Endometrial microvascular endothelial cells (primary cell): ENCODE results near the gene PELI2. TPM values are rescaled to one million over a fixed set of nuclear protein-coding genes. Genes with fewer than 3 reads are reported as not detected.

Source experiments
- in situ Hi-C: cut with HindIII; loops from 2 replicates; pipeline ENCODE4 v1.10.0; 2017; ENCODE audit warnings: low sequenced_read_pairs, low pct_unique_long_range_greater_than_20kb; ENCODE audit errors: inconsistent ontology term
- total RNA-seq: library from RNA; depleted of rRNA; stranded (reverse); fragments of >200 nt; gene quantifications from one replicate; pipeline ENCODE4 v1.2.3, GENCODE V29; 2015; ENCODE audit errors: inconsistent ontology term

The PELI2 gene
- total RNA-seq, 1 donor from 2014 or later = 11.9 TPM

GRCh38 chr14:56136571-56137452 is 18.6 kb downstream of the PELI2 start:
- in situ Hi-C loops = no loop called here

GRCh38 chr14:56137453-56137807 is 19.2 kb downstream of the PELI2 start:
- in situ Hi-C loops = no loop called here

GRCh38 chr14:56137849-56138248 is 19.6 kb downstream of the PELI2 start:
- in situ Hi-C loops = no loop called here

GRCh38 chr14:56138928-56139327 is 20.7 kb downstream of the PELI2 start:
- in situ Hi-C loops = no loop called here

- in situ Hi-C loops = no loop called here
Observed at GRCh38 chr14:56142314-56142713, 24.1 kb downstream of the PELI2 start.

GRCh38 chr14:56143025-56143424 is 24.8 kb downstream of the PELI2 start:
- in situ Hi-C loops = no loop called here

- in situ Hi-C loops = no loop called here
Observed at GRCh38 chr14:56144176-56144575, 26.0 kb downstream of the PELI2 start.

GRCh38 chr14:56145181-56145769 is 27.1 kb downstream of the PELI2 start:
- in situ Hi-C loops = no loop called here

GRCh38 chr14:56145965-56146364 is 27.8 kb downstream of the PELI2 start:
- in situ Hi-C loops = no loop called here

GRCh38 chr14:56147449-56147848 is 29.2 kb downstream of the PELI2 start:
- in situ Hi-C loops = no loop called here

- in situ Hi-C loops = no loop called here
Observed at GRCh38 chr14:56147986-56148901, 30.0 kb downstream of the PELI2 start.

GRCh38 chr14:56149151-56149550 is 30.9 kb downstream of the PELI2 start:
- in situ Hi-C loops = no loop called here

- in situ Hi-C loops = no loop called here
Observed at GRCh38 chr14:56149995-56150394, 31.8 kb downstream of the PELI2 start.

GRCh38 chr14:56150645-56151345 is 32.6 kb downstream of the PELI2 start:
- in situ Hi-C loops = no loop called here

- in situ Hi-C loops = no loop called here
Observed at GRCh38 chr14:56152221-56152620, 34.0 kb downstream of the PELI2 start.

GRCh38 chr14:56153267-56153666 is 35.1 kb downstream of the PELI2 start:
- in situ Hi-C loops = no loop called here

GRCh38 chr14:56154321-56154720 is 36.1 kb downstream of the PELI2 start:
- in situ Hi-C loops = no loop called here

GRCh38 chr14:56156096-56156495 is 37.9 kb downstream of the PELI2 start:
- in situ Hi-C loops = no loop called here

- in situ Hi-C loops = no loop called here
Observed at GRCh38 chr14:56159066-56159465, 40.9 kb downstream of the PELI2 start.
